ENCODE data around the gene CD300A. TPM values are rescaled to one million over a fixed set of nuclear protein-coding genes. Genes with fewer than 3 reads are reported as not detected.

The CD300A gene
- total RNA-seq, 1 donor from 2014 or later: not detected

- TF ChIP-seq, protein P1, sequence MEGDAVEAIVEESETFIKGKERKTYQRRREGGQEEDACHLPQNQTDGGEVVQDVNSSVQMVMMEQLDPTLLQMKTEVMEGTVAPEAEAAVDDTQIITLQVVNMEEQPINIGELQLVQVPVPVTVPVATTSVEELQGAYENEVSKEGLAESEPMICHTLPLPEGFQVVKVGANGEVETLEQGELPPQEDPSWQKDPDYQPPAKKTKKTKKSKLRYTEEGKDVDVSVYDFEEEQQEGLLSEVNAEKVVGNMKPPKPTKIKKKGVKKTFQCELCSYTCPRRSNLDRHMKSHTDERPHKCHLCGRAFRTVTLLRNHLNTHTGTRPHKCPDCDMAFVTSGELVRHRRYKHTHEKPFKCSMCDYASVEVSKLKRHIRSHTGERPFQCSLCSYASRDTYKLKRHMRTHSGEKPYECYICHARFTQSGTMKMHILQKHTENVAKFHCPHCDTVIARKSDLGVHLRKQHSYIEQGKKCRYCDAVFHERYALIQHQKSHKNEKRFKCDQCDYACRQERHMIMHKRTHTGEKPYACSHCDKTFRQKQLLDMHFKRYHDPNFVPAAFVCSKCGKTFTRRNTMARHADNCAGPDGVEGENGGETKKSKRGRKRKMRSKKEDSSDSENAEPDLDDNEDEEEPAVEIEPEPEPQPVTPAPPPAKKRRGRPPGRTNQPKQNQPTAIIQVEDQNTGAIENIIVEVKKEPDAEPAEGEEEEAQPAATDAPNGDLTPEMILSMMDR (IDR thresholded peaks at IDR 0.05; ENCODE audit: unreplicated experiment): no peak
- no peak overlapping the region for H3K4me3 Mint-ChIP-seq (ENCODE audit: unreplicated experiment)
- DNase-seq (ENCODE audit: low spot score): no peak
- no peaks in the 10 kb centered on the region for H3K9me3 Mint-ChIP-seq (ENCODE audit: unreplicated experiment)
- no peak overlapping the region for H3K27ac Mint-ChIP-seq (ENCODE audit: unreplicated experiment)
- H3K27me3 Mint-ChIP-seq (ENCODE audit: unreplicated experiment): peaks cover 6% of the 10 kb centered on the region
- H3K36me3 Mint-ChIP-seq (ENCODE audit: low read depth, unreplicated experiment): peaks cover 5% of the 10 kb centered on the region
- no peaks in the 10 kb centered on the region for H3K4me1 Mint-ChIP-seq (ENCODE audit: unreplicated experiment)
These were observed 55.3 kb downstream of the CD300A start for GRCh38 chr17:74521701-74522201.

GRCh38 chr17:74522381-74523105 is 56.1 kb downstream of the CD300A start:
- no peak for DNase-seq (ENCODE audit: low spot score)
- TF ChIP-seq, protein P1 (IDR thresholded peaks at IDR 0.05; ENCODE audit: unreplicated experiment): no peak
- no peak overlapping the region for H3K27ac Mint-ChIP-seq (ENCODE audit: unreplicated experiment)
- H3K4me3 Mint-ChIP-seq (ENCODE audit: unreplicated experiment): no peak overlapping the region
- H3K27me3 Mint-ChIP-seq (ENCODE audit: unreplicated experiment): peaks cover 6% of the 10 kb centered on the region
- no peaks in the 10 kb centered on the region for H3K4me1 Mint-ChIP-seq (ENCODE audit: unreplicated experiment)
- peaks cover 5% of the 10 kb centered on the region for H3K36me3 Mint-ChIP-seq (ENCODE audit: low read depth, unreplicated experiment)
- H3K9me3 Mint-ChIP-seq (ENCODE audit: unreplicated experiment): no peaks in the 10 kb centered on the region

GRCh38 chr17:74523308-74523707 is 56.9 kb downstream of the CD300A start:
- no peaks in the 10 kb centered on the region for H3K9me3 Mint-ChIP-seq (ENCODE audit: unreplicated experiment)
- H3K36me3 Mint-ChIP-seq (ENCODE audit: low read depth, unreplicated experiment): peaks cover 5% of the 10 kb centered on the region
- DNase-seq (ENCODE audit: low spot score): no peak
- TF ChIP-seq, protein P1 (IDR thresholded peaks at IDR 0.05; ENCODE audit: unreplicated experiment): no peak
- H3K4me3 Mint-ChIP-seq (ENCODE audit: unreplicated experiment): no peak overlapping the region
- H3K27me3 Mint-ChIP-seq (ENCODE audit: unreplicated experiment): peaks cover 6% of the 10 kb centered on the region
- H3K27ac Mint-ChIP-seq (ENCODE audit: unreplicated experiment): no peak overlapping the region
- no peaks in the 10 kb centered on the region for H3K4me1 Mint-ChIP-seq (ENCODE audit: unreplicated experiment)

GRCh38 chr17:74524653-74525464 is 58.4 kb downstream of the CD300A start:
- no peaks in the 10 kb centered on the region for H3K9me3 Mint-ChIP-seq (ENCODE audit: unreplicated experiment)

More at GRCh38 chr17:74524653-74525464, 58.4 kb downstream of the CD300A start:
- no peak for DNase-seq (ENCODE audit: low spot score)
- Mint-ChIP-seq H3K27me3 (ENCODE audit: unreplicated experiment) (peaks cover 6% of the 10 kb centered on the region), H3K36me3 (ENCODE audit: low read depth, unreplicated experiment) (peaks cover 5% of the 10 kb centered on the region), H3K4me3 (ENCODE audit: unreplicated experiment) (no peak overlapping the region), H3K27ac (ENCODE audit: unreplicated experiment) (no peak overlapping the region), H3K4me1 (ENCODE audit: unreplicated experiment) (no peaks in the 10 kb centered on the region)
- TF ChIP-seq, protein P1 (IDR thresholded peaks at IDR 0.05; ENCODE audit: unreplicated experiment): no peak
